H1 (cell line): ENCODE results near the gene TAF8. TPM values are rescaled to one million over a fixed set of nuclear protein-coding genes. Genes with fewer than 3 reads are reported as not detected.

Source experiments
- CTCF ChIA-PET: fragments of 300-600 bp; sonication (Branson Sonifier 250); formaldehyde crosslinking; loops from one replicate; lab custom pipeline; 2021; ENCODE audit not compliant: partially characterized antibody; lab: Charles Lee
- POLR2A ChIA-PET: fragments of 300-600 bp; sonication (Branson Sonifier 250); formaldehyde crosslinking; loops from one replicate; lab custom pipeline; 2021; ENCODE audit warnings: inconsistent platforms; ENCODE audit not compliant: partially characterized antibody; lab: Charles Lee
- DNase-seq, 2 experiments: peaks; one replicate each; pipeline versions ENCODE4 v3.0.0 to v3.0.0-alpha.2; 2010 to 2022; ENCODE audit warnings: low spot score in 2 of 2, low read depth in 1 of 2, mixed read lengths in 1 of 2
- FAIRE-seq: peaks from 2 replicates; lab custom pipeline; 2011; peaks lifted over from hg19 to GRCh38; lab: Jason Lieb, UNC
- H2AFZ ChIP-seq: 2 replicates; pipeline ENCODE4 v1.8.1; 2012; ENCODE audit warnings: low read length, inconsistent platforms
- H2AK5ac ChIP-seq: 2 replicates; pipeline ENCODE4 v1.6.1; 2013; ENCODE audit warnings: low read depth, low read length
- H2BK120ac ChIP-seq: replicated peaks from 2 replicates; pipeline ENCODE3; 2013; ENCODE audit warnings: low read depth, low read length, inconsistent platforms
- H2BK12ac ChIP-seq: 2 replicates; pipeline ENCODE4 v1.6.1; 2013; ENCODE audit warnings: low read depth, low read length
- H2BK15ac ChIP-seq: 2 replicates; pipeline ENCODE4 v1.6.1; 2013; ENCODE audit warnings: low read length
- H2BK20ac ChIP-seq: 2 replicates; pipeline ENCODE4 v1.6.1; 2013; ENCODE audit warnings: low read length
- H2BK5ac ChIP-seq: 2 replicates; pipeline ENCODE4 v1.6.1; 2013; ENCODE audit warnings: low read depth, low read length
- H3K14ac ChIP-seq: 2 replicates; pipeline ENCODE4 v1.6.1; 2013; ENCODE audit warnings: inconsistent platforms; ENCODE audit not compliant: insufficient read length
- H3K18ac ChIP-seq: 2 replicates; pipeline ENCODE4 v1.6.1; 2013; ENCODE audit warnings: low read length; ENCODE audit errors: extremely low read depth
- H3K23ac ChIP-seq: 2 replicates; pipeline ENCODE4 v1.6.1; 2013; ENCODE audit warnings: inconsistent platforms; ENCODE audit not compliant: insufficient read length
- H3K23me2 ChIP-seq: 2 replicates; pipeline ENCODE4 v1.6.1; 2013; ENCODE audit warnings: low read depth, low read length
- H3K27ac ChIP-seq: 2 replicates; pipeline ENCODE4 v1.6.1; 2011; ENCODE audit warnings: low read depth, low read length, inconsistent platforms
- H3K27me3 ChIP-seq, 4 experiments: replicated peaks in 1 of 4; 1 replicate in 1 of 4; 2 replicates in 3 of 4; pipeline versions ENCODE4 v1.6.1 to v1.8.1; 2011 to 2013; ENCODE audit warnings: low read length in 3 of 4, mild to moderate bottlenecking in 3 of 4, inconsistent platforms in 2 of 4, mixed read lengths in 2 of 4, moderate library complexity in 1 of 4; ENCODE audit not compliant: control insufficient read depth in 3 of 4, insufficient read depth in 3 of 4; ENCODE audit errors: extremely low read depth in 1 of 4
- H3K36me3 ChIP-seq, 4 experiments: 2 replicates each; pipeline versions ENCODE4 v1.6.1 to v1.8.1; 2011 to 2013; ENCODE audit warnings: mild to moderate bottlenecking in 4 of 4, low read length in 3 of 4, moderate library complexity in 2 of 4, control low read depth in 1 of 4, inconsistent platforms in 1 of 4; ENCODE audit not compliant: insufficient read depth in 4 of 4, control insufficient read depth in 2 of 4
- H3K4ac ChIP-seq: replicated peaks from 2 replicates; pipeline ENCODE3; 2013; ENCODE audit warnings: low read length, low read depth, mixed read lengths, inconsistent platforms; ENCODE audit not compliant: insufficient read length
- H3K4me1 ChIP-seq, 4 experiments: replicated peaks in 1 of 4; 1 replicate in 1 of 4; 2 replicates in 3 of 4; pipeline versions ENCODE4 v1.6.1 to v1.8.1; 2011 to 2013; ENCODE audit warnings: low read length in 3 of 4, inconsistent platforms in 2 of 4, mixed read lengths in 1 of 4; ENCODE audit not compliant: insufficient read depth in 4 of 4, control insufficient read depth in 3 of 4
- H3K4me2 ChIP-seq, 2 experiments: 2 replicates each; pipeline versions ENCODE4 v1.6.1 to v1.8.1; 2011 to 2013; ENCODE audit warnings: low read depth in 2 of 2, low read length in 2 of 2, control low read depth in 1 of 2, inconsistent platforms in 1 of 2, mild to moderate bottlenecking in 1 of 2; ENCODE audit not compliant: insufficient read depth in 1 of 2
- H3K4me3 ChIP-seq, 4 experiments: fragments of 200-600, 300-600 bp in 1 of 4; sonication (generic), shearing (Covaris generic), sonication (Bioruptor Twin) in 1 of 4; 2 replicates each; pipeline versions ENCODE4 v1.5.1 to v1.8.1; 2011 to 2016; ENCODE audit warnings: low read length in 4 of 4, low read depth in 3 of 4, control low read depth in 2 of 4, inconsistent platforms in 2 of 4, mild to moderate bottlenecking in 2 of 4, mixed read lengths in 1 of 4, moderate library complexity in 1 of 4; ENCODE audit not compliant: insufficient read depth in 2 of 4; ENCODE audit errors: extremely low read depth in 1 of 4
- H3K56ac ChIP-seq: replicated peaks from 2 replicates; pipeline ENCODE3; 2013; ENCODE audit warnings: low read depth, mild to moderate bottlenecking, mixed read lengths, low read length, inconsistent platforms; ENCODE audit not compliant: insufficient read length
- H3K79me1 ChIP-seq: 2 replicates; pipeline ENCODE4 v1.6.1; 2013; ENCODE audit warnings: low read depth, low read length, control low read depth
- H3K79me2 ChIP-seq, 2 experiments: 2 replicates each; pipeline versions ENCODE4 v1.6.1 to v1.8.1; 2012 to 2013; ENCODE audit warnings: low read length in 2 of 2, mild to moderate bottlenecking in 2 of 2, inconsistent platforms in 1 of 2; ENCODE audit not compliant: insufficient read depth in 2 of 2, control insufficient read depth in 1 of 2
- H3K9ac ChIP-seq, 4 experiments: replicated peaks in 1 of 4; 1 replicate in 1 of 4; 2 replicates in 3 of 4; pipeline versions ENCODE4 v1.6.1 to v1.8.1; 2011 to 2013; ENCODE audit warnings: low read depth in 3 of 4, low read length in 3 of 4, control low read depth in 2 of 4, mild to moderate bottlenecking in 2 of 4, moderate library complexity in 2 of 4, inconsistent platforms in 1 of 4; ENCODE audit errors: extremely low read depth in 1 of 4
- H3K9me3 ChIP-seq, 2 experiments: 2 replicates each; pipeline versions ENCODE4 v1.6.1 to v1.8.1; 2012 to 2013; ENCODE audit warnings: mild to moderate bottlenecking in 2 of 2, moderate library complexity in 2 of 2, control low read depth in 1 of 2, inconsistent platforms in 1 of 2, low read depth in 1 of 2, low read length in 1 of 2, mixed read lengths in 1 of 2; ENCODE audit not compliant: insufficient read depth in 2 of 2
- H4K20me1 ChIP-seq, 2 experiments: replicated peaks in 1 of 2; 2 replicates each; pipeline versions ENCODE3 to v1.8.1; 2011 to 2013; ENCODE audit warnings: inconsistent platforms in 2 of 2, low read length in 2 of 2, mild to moderate bottlenecking in 1 of 2; ENCODE audit not compliant: insufficient read depth in 2 of 2, control insufficient read depth in 1 of 2
- H4K5ac ChIP-seq: 2 replicates; pipeline ENCODE4 v1.6.1; 2013; ENCODE audit warnings: low read length, low read depth, mixed read lengths, inconsistent platforms; ENCODE audit not compliant: insufficient read length
- H4K8ac ChIP-seq: 2 replicates; pipeline ENCODE4 v1.8.0; 2013; ENCODE audit warnings: mild to moderate bottlenecking, moderate library complexity, low read length, inconsistent platforms; ENCODE audit not compliant: insufficient read depth; ENCODE audit errors: extremely low read depth
- H4K91ac ChIP-seq: replicated peaks from 2 replicates; pipeline ENCODE3; 2013; ENCODE audit warnings: low read length, mixed read lengths, inconsistent platforms; ENCODE audit not compliant: insufficient read length
- BACH1 ChIP-seq: IDR thresholded peaks from 2 replicates; pipeline ENCODE4 v1.6.1; 2012; ENCODE audit warnings: low read length, improper control_type of control experiment
- BRCA1 ChIP-seq: IDR thresholded peaks from 2 replicates; pipeline ENCODE4 v1.6.1; 2012; ENCODE audit warnings: low read depth, low read length, improper control_type of control experiment
- CHD2 ChIP-seq: IDR thresholded peaks from 2 replicates; pipeline ENCODE4 v1.6.1; 2012; ENCODE audit warnings: low read length, improper control_type of control experiment
- EGR1 ChIP-seq: IDR thresholded peaks from 2 replicates; pipeline ENCODE4 v1.6.1; 2011; ENCODE audit warnings: low read depth, low read length, borderline replicate concordance
- EP300 ChIP-seq, 2 experiments: IDR thresholded peaks; 1 replicate in 1 of 2; 2 replicates in 1 of 2; pipeline ENCODE4 v1.6.1; 2011 to 2012; ENCODE audit warnings: low read depth in 2 of 2, low read length in 2 of 2, mild to moderate bottlenecking in 2 of 2, borderline replicate concordance in 1 of 2, inconsistent platforms in 1 of 2, moderate library complexity in 1 of 2
- GABPA ChIP-seq: IDR thresholded peaks from 2 replicates; pipeline ENCODE4 v1.6.1; 2011; ENCODE audit warnings: mild to moderate bottlenecking, low read length, moderate library complexity, borderline replicate concordance; ENCODE audit not compliant: insufficient read depth
- HDAC2 ChIP-seq, 2 experiments: fragments of 300-600 bp in 1 of 2; sonication (generic) in 1 of 2; IDR thresholded peaks; 2 replicates each; pipeline ENCODE4 v1.6.1; 2011 to 2012; ENCODE audit warnings: low read depth in 2 of 2, low read length in 2 of 2, mild to moderate bottlenecking in 2 of 2, moderate library complexity in 2 of 2, borderline replicate concordance in 1 of 2, inconsistent platforms in 1 of 2
- MAFK ChIP-seq: IDR thresholded peaks from 2 replicates; pipeline ENCODE4 v1.6.1; 2012; ENCODE audit warnings: low read depth, mild to moderate bottlenecking, improper control_type of control experiment, low read length
- POLR2AphosphoS5 ChIP-seq: IDR thresholded peaks from 2 replicates; pipeline ENCODE4 v1.6.1; 2011; ENCODE audit warnings: low read depth, low read length
- RXRA ChIP-seq: IDR thresholded peaks from 2 replicates; pipeline ENCODE4 v1.6.1; 2011; ENCODE audit warnings: low read depth, mild to moderate bottlenecking, low read length, moderate library complexity; ENCODE audit not compliant: insufficient read depth
- SIX5 ChIP-seq: IDR thresholded peaks from 2 replicates; pipeline ENCODE4 v1.6.1; 2011; ENCODE audit warnings: mild to moderate bottlenecking, low read depth, low read length
- TCF12 ChIP-seq: IDR thresholded peaks from 2 replicates; pipeline ENCODE4 v1.6.1; 2011; ENCODE audit warnings: low read depth, mild to moderate bottlenecking, low read length
- WGBS, 2 experiments: shearing (Covaris generic) in 1 of 2; methylation state at CpG; one replicate each; pipeline versions ENCODE4 v1.1.6 to v1.1.7; 2013 to 2015; ENCODE audit warnings: low lambda C conversion rate in 2 of 2, mixed read lengths in 2 of 2, inconsistent platforms in 1 of 2, low coverage in 1 of 2, missing lambda C conversion rate in 1 of 2; ENCODE audit not compliant: insufficient replicate concordance in 2 of 2, insufficient coverage in 1 of 2, insufficient read length in 1 of 2; ENCODE audit errors: extremely low coverage in 1 of 2, missing lambda C conversion rate in 1 of 2; 5-methylcytosine and 5-hydroxymethylcytosine counted together
- polyA plus RNA-seq, 7 experiments: library from polyadenylated mRNA; depleted of rRNA in 3 of 7; stranded (reverse) in 5 of 7; unstranded in 2 of 7; fragments of >200 nt in 5 of 7; fragments of 200-250 nt in 2 of 7; gene quantifications; 1 replicate in 5 of 7; 2 replicates in 1 of 7; 4 replicates in 1 of 7; pipeline versions ENCODE4 v1.2.1 to v1.2.3, GENCODE V29; 2011 to 2013; ENCODE audit warnings: missing spikeins in 2 of 7, mixed read lengths in 2 of 7
- total RNA-seq: library from RNA; stranded (reverse); fragmentation: NEBNext Ultra II Directional; extraction: Animal tissue kit (Norgen Biotek cat#: 25700); gene quantifications from 2 replicates; pipeline ENCODE4 v1.2.1, GENCODE V29; 2021
- TF ChIP-seq, protein P1 (sequence below): IDR thresholded peaks from 2 replicates; pipeline ENCODE4 v1.6.1; 2012; ENCODE audit warnings: inconsistent platforms
- TF ChIP-seq, protein P2 (sequence below): IDR thresholded peaks from 2 replicates; pipeline ENCODE4 v1.6.1; 2011; ENCODE audit warnings: low read depth, mild to moderate bottlenecking, low read length; ENCODE audit not compliant: insufficient read depth

Gene TAF8
- total and polyA plus RNA-seq, 2 of the 8 experiments (the other 6 are each of a cell fraction or from before 2014, with no cell fraction given), result 32.2 to 34.0 TPM

DNA sequence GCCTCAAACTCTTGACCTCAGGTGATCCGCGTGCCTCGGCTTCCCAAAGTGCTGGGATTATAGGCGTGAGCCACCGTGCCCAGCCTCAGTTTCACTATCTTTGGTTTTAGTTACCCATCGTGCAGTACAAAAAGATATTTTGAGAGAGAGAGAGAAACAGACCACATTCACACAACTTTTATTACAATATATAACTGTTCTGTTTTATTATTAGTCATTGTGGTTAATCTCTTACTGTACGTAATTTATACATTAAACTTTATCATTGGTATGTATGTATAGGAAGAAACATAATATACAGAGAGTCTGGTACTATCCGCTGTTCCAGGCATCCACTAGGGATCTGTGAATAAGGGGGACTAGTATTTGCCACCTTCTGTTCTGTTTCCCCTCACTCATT lies 29.4 kb upstream of the TAF8 start:
- Histone ChIP-seq H3K27ac (no peak overlapping the region), H2BK120ac (no peak overlapping the region), H3K79me1 (no peaks in the 10 kb centered on the region), H4K8ac (no peak overlapping the region), H2BK15ac (no peak overlapping the region), H3K4me2 (no peak overlapping the region), H3K4me1 (peaks cover 5 to 8% (median 7%) of the 10 kb centered on the region in 4 experiments), H3K9ac (no peak overlapping the region), H2AK5ac (no peak overlapping the region), H3K36me3 (no peaks in the 10 kb centered on the region), H4K20me1 (no peaks in the 10 kb centered on the region), H4K5ac (no peak overlapping the region), H3K4me3 (no peak overlapping the region), H3K9me3 (no peaks in the 10 kb centered on the region), H3K56ac (no peak overlapping the region), H3K79me2 (no peaks in the 10 kb centered on the region), H2BK5ac (no peak overlapping the region), H3K14ac (no peak overlapping the region), H2BK12ac (no peak overlapping the region), H2AFZ (no peak overlapping the region), H3K27me3 (no peaks in the 10 kb centered on the region), H3K18ac (no peak overlapping the region), H4K91ac (no peak overlapping the region), H3K23me2 (no peaks in the 10 kb centered on the region), H3K4ac (no peak overlapping the region), H3K23ac (no peak overlapping the region), H2BK20ac (no peak overlapping the region)
- CTCF ChIA-PET, result interaction anchor here (1.3 kb wide), 1 partner anchor 57 kb away, joined by 5 read pairs; no protein-coding TSS in a partner anchor
- DNase-seq (no peak), FAIRE-seq (no peak)
- POLR2A ChIA-PET, result no interaction called here
- WGBS, 2 experiments, result 90% methylated on average over 8 of the region's 8 CpGs; no CpG with 5 or more reads in 1 of the 2 experiments
- TF ChIP-seq TCF12 (no peak), POLR2AphosphoS5 (no peak), HDAC2 (IDR thresholded peaks at IDR 0.05; ENCODE audit: borderline replicate concordance in 1 of 2, low read depth in 2 of 2, low read length in 2 of 2) (no peak), RXRA (no peak), EP300 (IDR thresholded peaks at IDR 0.05; ENCODE audit: borderline replicate concordance in 1 of 2, low read depth in 2 of 2, low read length in 2 of 2) (no peak), BACH1 (no peak), BRCA1 (no peak), MAFK (no peak), EGR1 (no peak), SIX5 (no peak), CHD2 (no peak), GABPA (no peak)
- TF ChIP-seq, protein P1, sequence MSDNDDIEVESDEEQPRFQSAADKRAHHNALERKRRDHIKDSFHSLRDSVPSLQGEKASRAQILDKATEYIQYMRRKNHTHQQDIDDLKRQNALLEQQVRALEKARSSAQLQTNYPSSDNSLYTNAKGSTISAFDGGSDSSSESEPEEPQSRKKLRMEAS, result no peak
- TF ChIP-seq, protein P2, sequence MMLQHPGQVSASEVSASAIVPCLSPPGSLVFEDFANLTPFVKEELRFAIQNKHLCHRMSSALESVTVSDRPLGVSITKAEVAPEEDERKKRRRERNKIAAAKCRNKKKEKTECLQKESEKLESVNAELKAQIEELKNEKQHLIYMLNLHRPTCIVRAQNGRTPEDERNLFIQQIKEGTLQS, result no peak
